Lower lobe of right lung (tissue), 2 donors: ENCODE data around the gene TMEM72. TPM values are rescaled to one million over a fixed set of nuclear protein-coding genes. Genes with fewer than 3 reads are reported as not detected.

Source experiments
- ATAC-seq, 2 donors: fragments of 200-7000 bp; cut with Tn5 transposase; one replicate each; pipeline ENCODE4 v1.9.1; 2020 to 2022; ENCODE audit warnings: mild to moderate bottlenecking in 2 of 2, moderate library complexity in 2 of 2
- DNase-seq: peaks from one replicate; pipeline ENCODE4 v3.0.0-alpha.2; 2020
- H3K27ac ChIP-seq: fragments of 200-600 bp; one replicate; pipeline ENCODE4 v1.8.0; 2022
- H3K27me3 ChIP-seq: fragments of 200-600 bp; one replicate; pipeline ENCODE4 v1.8.0; 2022; ENCODE audit warnings: low read depth
- H3K36me3 ChIP-seq: fragments of 200-600 bp; one replicate; pipeline ENCODE4 v1.8.0; 2022; ENCODE audit warnings: mild to moderate bottlenecking
- H3K4me1 ChIP-seq: fragments of 200-600 bp; one replicate; pipeline ENCODE4 v1.8.0; 2022
- H3K4me3 ChIP-seq: fragments of 200-600 bp; one replicate; pipeline ENCODE4 v1.8.0; 2022; ENCODE audit warnings: mild to moderate bottlenecking
- H3K9me3 ChIP-seq: fragments of 200-600 bp; one replicate; pipeline ENCODE4 v1.8.0; 2022
- CTCF ChIP-seq: fragments of 200-600 bp; IDR thresholded peaks from one replicate; pipeline ENCODE4 v1.8.0; 2022; ENCODE audit warnings: antibody characterized with exemption, mild to moderate bottlenecking
- intact Hi-C: fragments of 100-400 bp; cut with DNase I; formaldehyde crosslinking; loops from one replicate; pipeline ENCODE4 v1.11.0; 2022
- total RNA-seq: library from RNA; stranded (reverse); fragmentation: NEBNext Ultra II Directional; extraction: Animal tissue kit (Norgen Biotek cat#: 25700); gene quantifications from one replicate; pipeline ENCODE4 v1.2.1, GENCODE V29; 2021
- donor health status: DM: no; HTN: yes; CAD: no; lungs with severe emphysema.

The TMEM72 gene
- total RNA-seq, 1 donor from 2014 or later, result not detected

GRCh38 chr10:44949915-44950314 lies 38.8 kb downstream of the TMEM72 start:
- Histone ChIP-seq H3K27me3 (no peaks in the 10 kb centered on the region), H3K4me3 (no peak overlapping the region), H3K4me1 (peaks cover 22% of the 10 kb centered on the region), H3K9me3 (no peaks in the 10 kb centered on the region), H3K36me3 (peaks cover 4% of the 10 kb centered on the region), H3K27ac (no peak overlapping the region)
- TF ChIP-seq CTCF, result no peak
- no peak for ATAC-seq
- intact Hi-C loops, result no loop called here
- DNase-seq, result no peak

- Histone ChIP-seq H3K27ac (no peak overlapping the region), H3K4me3 (no peak overlapping the region), H3K27me3 (no peaks in the 10 kb centered on the region), H3K36me3 (peaks cover 8% of the 10 kb centered on the region), H3K4me1 (peaks cover 22% of the 10 kb centered on the region), H3K9me3 (no peaks in the 10 kb centered on the region)
- no peak for TF ChIP-seq CTCF
- no peak for ATAC-seq
- no peak for DNase-seq
- intact Hi-C loops, result no loop called here
These were observed 39.4 kb downstream of the TMEM72 start for GRCh38 chr10:44950326-44951225.

- Histone ChIP-seq H3K4me3 (no peak overlapping the region), H3K27ac (no peak overlapping the region), H3K9me3 (no peaks in the 10 kb centered on the region), H3K36me3 (peaks cover 16% of the 10 kb centered on the region), H3K27me3 (no peaks in the 10 kb centered on the region), H3K4me1 (peaks cover 24% of the 10 kb centered on the region)
- no peak for TF ChIP-seq CTCF
- intact Hi-C loops, result no loop called here
- DNase-seq (no peak), ATAC-seq (no peak)
These were observed 40.6 kb downstream of the TMEM72 start for GRCh38 chr10:44951576-44952226.

- Histone ChIP-seq H3K9me3 (no peaks in the 10 kb centered on the region), H3K4me1 (peaks cover 28% of the 10 kb centered on the region), H3K27ac (no peak overlapping the region), H3K27me3 (no peaks in the 10 kb centered on the region), H3K36me3 (peaks cover 17% of the 10 kb centered on the region), H3K4me3 (no peak overlapping the region)
- intact Hi-C loops, result no loop called here
- no peak for TF ChIP-seq CTCF
- DNase-seq (no peak), ATAC-seq (no peak)
These were observed 41.7 kb downstream of the TMEM72 start for GRCh38 chr10:44952779-44953231.

- H3K4me3 ChIP-seq, result no peak overlapping the region
- H3K27me3 ChIP-seq, result no peaks in the 10 kb centered on the region
- no peak overlapping the region for H3K27ac ChIP-seq
- intact Hi-C loops, result no loop called here
- H3K36me3 ChIP-seq, result peaks cover 17% of the 10 kb centered on the region
- TF ChIP-seq CTCF, result no peak
- H3K9me3 ChIP-seq, result no peaks in the 10 kb centered on the region
- no peak for DNase-seq
- no peak for ATAC-seq
- H3K4me1 ChIP-seq, result peaks cover 31% of the 10 kb centered on the region
These were observed 42.9 kb downstream of the TMEM72 start for GRCh38 chr10:44954042-44954441.
